Mucosa of descending colon (tissue), 3 donors: Measurements from ENCODE around the gene ZNF600. TPM values are rescaled to one million over a fixed set of nuclear protein-coding genes. Genes with fewer than 3 reads are reported as not detected.
"Not testable (repeated sequence)": the region's sequence is repeated elsewhere in the genome, so short reads cannot be mapped to it uniquely, and the experiment has no call there.

ENCODE experiments used
- ATAC-seq: fragments of 200-7000 bp; cut with Tn5 transposase; one replicate; pipeline ENCODE4 v1.9.1; 2020; ENCODE audit warnings: mild to moderate bottlenecking, moderate library complexity
- DNase-seq, 3 donors: peaks; one replicate each; pipeline ENCODE4 v3.0.0-alpha.2; 2020
- H3K36me3 ChIP-seq: fragments of 200-600 bp; one replicate; pipeline ENCODE4 v1.8.0; 2021; ENCODE audit warnings: low read depth, mild to moderate bottlenecking
- H3K4me1 ChIP-seq: fragments of 200-600 bp; one replicate; pipeline ENCODE4 v1.8.0; 2021; ENCODE audit warnings: low read depth, mild to moderate bottlenecking
- H3K4me3 ChIP-seq: fragments of 200-600 bp; one replicate; pipeline ENCODE4 v1.8.0; 2021; ENCODE audit warnings: mild to moderate bottlenecking
- H3K9me3 ChIP-seq: fragments of 200-600 bp; one replicate; pipeline ENCODE4 v1.8.0; 2021; ENCODE audit warnings: mild to moderate bottlenecking
- CTCF ChIP-seq: fragments of 200-600 bp; IDR thresholded peaks from one replicate; pipeline ENCODE4 v1.8.0; 2022; ENCODE audit warnings: antibody characterized with exemption, mild to moderate bottlenecking
- intact Hi-C, 2 donors: fragments of 100-400 bp; cut with DNase I in 1 of 2; cut with micrococcal nuclease in 1 of 2; formaldehyde crosslinking; loops; one replicate each; pipeline versions ENCODE4 v1.11.0 to v1.11.1; 2022; cut with DNase I, micrococcal nuclease
- total RNA-seq, 3 donors: library from RNA; stranded (reverse); fragmentation: NEBNext Ultra II Directional in 2 of 3; extraction: Animal tissue kit (Norgen Biotek cat#: 25700) in 2 of 3; gene quantifications; one replicate each; pipeline versions ENCODE4 v1.2.1 to v1.2.4, GENCODE V29; 2021 to 2023
- donor health status: DM: no; HTN: no; CAD: no; lungs with moderate emphysema.
- donor health status: DM: no; HTN: no; CAD: no.
- donor health status: DM: no; HTN: yes; CAD: no.

ZNF600 gene
- total RNA-seq, 3 donors from 2014 or later: 9.7 to 26.2 (median 14.6) TPM

GRCh38 chr19:52739576-52739975, 47.0 kb downstream of the ZNF600 start:
- ATAC-seq (no peak), DNase-seq (no peak)
- intact Hi-C loops: no loop called here
- peaks cover 6% of the 10 kb centered on the region for H3K4me1 ChIP-seq
- H3K36me3 ChIP-seq: no peaks in the 10 kb centered on the region
- no peak for TF ChIP-seq CTCF
- no peaks in the 10 kb centered on the region for H3K9me3 ChIP-seq
- no peak overlapping the region for H3K4me3 ChIP-seq

- Histone ChIP-seq H3K4me1 (peaks cover 6% of the 10 kb centered on the region), H3K9me3 (no peaks in the 10 kb centered on the region), H3K36me3 (no peaks in the 10 kb centered on the region), H3K4me3 (no peak overlapping the region)
- intact Hi-C loops: no loop called here
- TF ChIP-seq CTCF: no peak
- ATAC-seq (peak; percentile 5), DNase-seq (peak; percentile 52 to 69 (median 56))
Observed at GRCh38 chr19:52735734-52736133, 50.9 kb downstream of the ZNF600 start.

- Histone ChIP-seq H3K4me3 (peak within 1 kb of the TSS; percentile 67), H3K36me3 (no peaks in the 10 kb centered on the region), H3K4me1 (peaks cover 6% of the 10 kb centered on the region), H3K9me3 (no peaks in the 10 kb centered on the region)
- DNase-seq: peak; percentile 98 to 100 (median 100)
- TF ChIP-seq CTCF: peak; percentile 61
- intact Hi-C loops: no loop called here
- ATAC-seq: peak; percentile 99
Observed at GRCh38 chr19:52734893-52735661, 51.5 kb downstream of the ZNF600 start, which contains the start of gene ZNF611. TSS of gene ZNF611 (minus strand) at chr19:52735044. CDS start at chr19:52715894, 19,150 bp downstream.

GRCh38 chr19:52734331-52734892, 52.2 kb downstream of the ZNF600 start:
- intact Hi-C loops: no loop called here
- Histone ChIP-seq H3K4me3 (peak overlapping the region; percentile 67), H3K4me1 (peaks cover 6% of the 10 kb centered on the region), H3K36me3 (no peaks in the 10 kb centered on the region), H3K9me3 (no peaks in the 10 kb centered on the region)
- TF ChIP-seq CTCF: no peak
- DNase-seq (peak in 2 of 3 donors; percentile 14 to 51), ATAC-seq (peak; percentile 48)

- ATAC-seq, H3K4me3 ChIP-seq, H3K36me3 ChIP-seq, intact Hi-C loops, H3K4me1 ChIP-seq, DNase-seq: not testable (repeated sequence)
- H3K9me3 ChIP-seq: peaks cover 26% of the 10 kb centered on the region
Observed at GRCh38 chr19:52726051-52726450, 60.5 kb downstream of the ZNF600 start.

- H3K36me3 ChIP-seq: no peaks in the 10 kb centered on the region
Observed at GRCh38 chr19:52725528-52725961, 61.0 kb downstream of the ZNF600 start.

More at GRCh38 chr19:52725528-52725961, 61.0 kb downstream of the ZNF600 start:
- H3K4me3 ChIP-seq: no peak overlapping the region
- ATAC-seq: no peak
- intact Hi-C loops: no loop called here
- no peaks in the 10 kb centered on the region for H3K4me1 ChIP-seq
- peaks cover 31% of the 10 kb centered on the region for H3K9me3 ChIP-seq
- DNase-seq: no peak
- TF ChIP-seq CTCF: no peak
